HCT116 (cell line): ENCODE results near the gene ZNF429. TPM values are rescaled to one million over a fixed set of nuclear protein-coding genes. Genes with fewer than 3 reads are reported as not detected.

Source experiments
- ATAC-seq: fragments of 200-7000 bp; cut with Tn5 transposase; 2 replicates; pipeline ENCODE4 v1.9.1; 2020; ENCODE audit warnings: mild to moderate bottlenecking, moderate library complexity
- BruUV-seq: library from RNA; stranded (reverse); fragments of 400-500 nt; replicated peaks from 2 replicates; lab custom pipeline; 2021; lab: Mats Ljungman, UMichigan
- CTCF ChIA-PET: fragments of 300-600 bp; sonication (Branson Sonifier 250); formaldehyde crosslinking; loops from one replicate; lab custom pipeline; 2021; ENCODE audit warnings: antibody characterized with exemption; lab: Charles Lee
- POLR2A ChIA-PET: fragments of 300-600, 350-600 bp; sonication (Branson Sonifier 250); formaldehyde crosslinking; loops from one replicate; lab custom pipeline; 2021; ENCODE audit warnings: antibody characterized with exemption; lab: Charles Lee
- RAD21 ChIA-PET, 2 experiments: fragments of 300-600 bp; sonication (Branson Sonifier 250); formaldehyde crosslinking; loops; one replicate each; lab custom pipeline; 2023; ENCODE audit warnings: low total read pairs in 2 of 2; ENCODE audit not compliant: uncharacterized antibody in 2 of 2, unreplicated experiment in 2 of 2, low non-redundant PET in 1 of 2; lab: Charles Lee
- DNase-seq: peaks from one replicate; pipeline ENCODE4 v3.0.0-alpha.2; 2010; ENCODE audit warnings: low read depth, low spot score
- H2AFZ ChIP-seq: fragments of 200-600 bp; shearing (Covaris generic), sonication (generic); 2 replicates; pipeline ENCODE4 v1.6.1; 2017; ENCODE audit warnings: low read depth, mixed run types, mixed read lengths, antibody characterized with exemption, low read length; ENCODE audit not compliant: poor library complexity, severe bottlenecking
- H3K27ac ChIP-seq: 2 replicates; pipeline ENCODE4 v1.5.1; 2012; ENCODE audit warnings: low read depth, low read length
- H3K27me3 ChIP-seq: fragments of 200-600 bp; sonication (generic); 2 replicates; pipeline ENCODE4 v1.6.1; 2016; ENCODE audit warnings: mixed run types, low read length, mixed read lengths; ENCODE audit not compliant: insufficient read depth
- H3K36me3 ChIP-seq, 2 experiments: fragments of 200-500 bp in 1 of 2; fragments of 200-600 bp in 1 of 2; sonication (Bioruptor generic) in 1 of 2; sonication (generic) in 1 of 2; 2 replicates each; pipeline versions ENCODE4 v1.5.1 to v1.6.1; 2014 to 2016; ENCODE audit warnings: low read length in 2 of 2, inconsistent platforms in 1 of 2, mixed read lengths in 1 of 2, mixed run types in 1 of 2; ENCODE audit not compliant: insufficient read depth in 2 of 2, control insufficient read depth in 1 of 2
- H3K4me1 ChIP-seq, 2 experiments: fragments of 200-600 bp in 1 of 2; sonication (generic) in 1 of 2; 2 replicates each; pipeline versions ENCODE4 v1.5.1 to v1.6.1; 2012 to 2017; ENCODE audit warnings: low read length in 2 of 2, inconsistent platforms in 1 of 2, mild to moderate bottlenecking in 1 of 2, mixed read lengths in 1 of 2, mixed run types in 1 of 2, moderate library complexity in 1 of 2; ENCODE audit not compliant: insufficient read depth in 2 of 2, control insufficient read depth in 1 of 2
- H3K4me2 ChIP-seq: fragments of 200-600 bp; sonication (generic); 2 replicates; pipeline ENCODE4 v1.6.1; 2017; ENCODE audit warnings: mixed run types, low read length, mixed read lengths
- H3K4me3 ChIP-seq, 2 experiments: fragments of 200-600 bp in 1 of 2; sonication (generic) in 1 of 2; replicated peaks in 1 of 2; 2 replicates each; pipeline ENCODE4 v1.5.1; 2011 to 2016; ENCODE audit warnings: low read length in 2 of 2, control low read depth in 1 of 2, low read depth in 1 of 2, mild to moderate bottlenecking in 1 of 2, mixed read lengths in 1 of 2, mixed run types in 1 of 2
- H3K79me2 ChIP-seq: fragments of 200-600 bp; sonication (generic); 2 replicates; pipeline ENCODE4 v1.6.1; 2017; ENCODE audit warnings: mild to moderate bottlenecking, mixed run types, low read length, moderate library complexity, mixed read lengths; ENCODE audit not compliant: insufficient read depth
- H3K9ac ChIP-seq: fragments of 200-600 bp; sonication (generic); 2 replicates; pipeline ENCODE4 v1.6.1; 2016; ENCODE audit warnings: low read length, mixed read lengths
- H3K9me2 ChIP-seq: fragments of 200-600 bp; sonication (generic), shearing (Covaris generic); 2 replicates; pipeline ENCODE4 v1.6.1; 2017; ENCODE audit warnings: mixed run types, mild to moderate bottlenecking, moderate library complexity; ENCODE audit not compliant: insufficient read depth
- H3K9me3 ChIP-seq, 2 experiments: fragments of 200-500 bp in 1 of 2; fragments of 200-600 bp in 1 of 2; sonication (Bioruptor generic) in 1 of 2; sonication (generic) in 1 of 2; 2 replicates each; pipeline ENCODE4 v1.6.1; 2014 to 2017; ENCODE audit warnings: low read length in 2 of 2, mixed read lengths in 2 of 2, inconsistent platforms in 1 of 2, low read depth in 1 of 2, mild to moderate bottlenecking in 1 of 2, mixed run types in 1 of 2, moderate library complexity in 1 of 2; ENCODE audit not compliant: control insufficient read depth in 1 of 2, insufficient read depth in 1 of 2
- H4K20me1 ChIP-seq: fragments of 200-600 bp; sonication (generic), shearing (Covaris generic); 2 replicates; pipeline ENCODE4 v1.6.1; 2017; ENCODE audit warnings: mixed run types, mild to moderate bottlenecking, moderate library complexity; ENCODE audit not compliant: insufficient read depth
- CEBPB ChIP-seq: IDR thresholded peaks from 2 replicates; pipeline ENCODE4 v1.6.1; 2012; ENCODE audit warnings: low read depth
- EGR1 ChIP-seq: IDR thresholded peaks from 2 replicates; pipeline ENCODE4 v1.6.1; 2012; ENCODE audit warnings: low read depth
- ELF1 ChIP-seq: IDR thresholded peaks from 2 replicates; pipeline ENCODE4 v1.6.1; 2012; ENCODE audit warnings: low read depth, borderline replicate concordance
- JUND ChIP-seq: IDR thresholded peaks from 2 replicates; pipeline ENCODE4 v1.6.1; 2012
- POLR2A ChIP-seq: IDR thresholded peaks from 2 replicates; pipeline ENCODE4 v1.7.0; 2011; ENCODE audit warnings: borderline replicate concordance; ENCODE audit not compliant: insufficient read depth, insufficient read length; ENCODE audit errors: extremely low read depth
- SP1 ChIP-seq: IDR thresholded peaks from 2 replicates; pipeline ENCODE4 v1.6.1; 2012; ENCODE audit warnings: low read depth
- SRF ChIP-seq: IDR thresholded peaks from 2 replicates; pipeline ENCODE4 v1.6.1; 2012; ENCODE audit warnings: low read depth
- TCF7L2 ChIP-seq: IDR thresholded peaks from 2 replicates; pipeline ENCODE4 v1.7.0; 2011; ENCODE audit warnings: borderline replicate concordance, inconsistent platforms; ENCODE audit not compliant: insufficient read depth, insufficient read length; ENCODE audit errors: extremely low read depth
- YY1 ChIP-seq: IDR thresholded peaks from 2 replicates; pipeline ENCODE4 v1.6.1; 2011; ENCODE audit warnings: low read length, low read depth, moderate library complexity, mild to moderate bottlenecking; ENCODE audit not compliant: insufficient replicate concordance; ENCODE audit errors: extremely low read depth
- ZFX ChIP-seq: fragments of 450-650 bp; IDR thresholded peaks from 2 replicates; pipeline ENCODE4 v1.6.1; 2017
- intact Hi-C: fragments of 100-400 bp; cut with micrococcal nuclease; formaldehyde crosslinking; loops from 2 replicates; pipeline ENCODE4 v1.10.0; 2022
- total RNA-seq: library from RNA; stranded (reverse); gene quantifications from one replicate; pipeline ENCODE4 v1.2.1, GENCODE V29; 2021; ENCODE audit not compliant: unreplicated experiment
- TF ChIP-seq, protein P1 (sequence below): IDR thresholded peaks from 2 replicates; pipeline ENCODE4 v1.6.1; 2012
- TF ChIP-seq, protein P2 (sequence below): IDR thresholded peaks from 2 replicates; pipeline ENCODE4 v1.6.1; 2012
- TF ChIP-seq, protein P3 (sequence below): IDR thresholded peaks from 2 replicates; pipeline ENCODE4 v1.6.1; 2012; ENCODE audit warnings: low read depth

Gene ZNF429
- total RNA-seq, 1 experiment from 2014 or later = 0.42 TPM

DNA sequence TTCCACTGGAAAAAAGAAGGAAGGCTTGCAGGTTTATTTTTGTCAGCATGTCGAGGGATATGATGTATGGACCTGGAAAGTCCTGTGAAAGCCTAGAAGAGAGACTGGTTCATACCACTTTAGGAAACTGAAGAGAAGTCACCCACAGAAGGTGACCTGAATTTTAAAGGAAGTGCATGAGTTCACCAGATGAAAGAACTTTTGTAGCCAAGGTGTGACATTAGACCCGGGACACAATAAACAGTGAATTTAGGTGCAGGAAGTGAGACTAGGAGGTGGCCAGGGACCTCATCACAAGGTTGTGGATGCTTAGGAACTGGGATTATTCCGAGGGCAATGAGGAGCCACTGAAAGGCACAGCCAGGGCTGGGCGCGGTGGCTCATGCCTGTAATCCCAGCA is 79.1 kb downstream of the ZNF429 start:
- Histone ChIP-seq H4K20me1 (no peaks in the 10 kb centered on the region), H3K27ac (no peak overlapping the region), H3K9me2 (no peaks in the 10 kb centered on the region), H3K9me3 (peaks cover 0 to 31% of the 10 kb centered on the region in 2 experiments; a peak in 2 of 4 replicates), H3K4me3 (no peak overlapping the region), H3K36me3 (no peaks in the 10 kb centered on the region), H3K27me3 (no peaks in the 10 kb centered on the region), H2AFZ (no peak overlapping the region), H3K4me2 (no peak overlapping the region), H3K9ac (no peak overlapping the region), H3K79me2 (no peaks in the 10 kb centered on the region), H3K4me1 (no peaks in the 10 kb centered on the region)
- intact Hi-C loops = no loop called here
- ChIA-PET POLR2A (no interaction called here), RAD21 (no interaction called here), CTCF (no interaction called here)
- DNase-seq (no peak), ATAC-seq (no peak)
- BruUV-seq = no TSS peak
- TF ChIP-seq TCF7L2 (no peak), ELF1 (no peak), YY1 (no peak), SP1 (no peak), EGR1 (no peak), JUND (no peak), POLR2A (no peak), ZFX (no peak), CEBPB (no peak), SRF (no peak)
- TF ChIP-seq, protein P1, sequence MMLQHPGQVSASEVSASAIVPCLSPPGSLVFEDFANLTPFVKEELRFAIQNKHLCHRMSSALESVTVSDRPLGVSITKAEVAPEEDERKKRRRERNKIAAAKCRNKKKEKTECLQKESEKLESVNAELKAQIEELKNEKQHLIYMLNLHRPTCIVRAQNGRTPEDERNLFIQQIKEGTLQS = no peak
- TF ChIP-seq, protein P2, sequence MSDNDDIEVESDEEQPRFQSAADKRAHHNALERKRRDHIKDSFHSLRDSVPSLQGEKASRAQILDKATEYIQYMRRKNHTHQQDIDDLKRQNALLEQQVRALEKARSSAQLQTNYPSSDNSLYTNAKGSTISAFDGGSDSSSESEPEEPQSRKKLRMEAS = no peak
- TF ChIP-seq, protein P3, sequence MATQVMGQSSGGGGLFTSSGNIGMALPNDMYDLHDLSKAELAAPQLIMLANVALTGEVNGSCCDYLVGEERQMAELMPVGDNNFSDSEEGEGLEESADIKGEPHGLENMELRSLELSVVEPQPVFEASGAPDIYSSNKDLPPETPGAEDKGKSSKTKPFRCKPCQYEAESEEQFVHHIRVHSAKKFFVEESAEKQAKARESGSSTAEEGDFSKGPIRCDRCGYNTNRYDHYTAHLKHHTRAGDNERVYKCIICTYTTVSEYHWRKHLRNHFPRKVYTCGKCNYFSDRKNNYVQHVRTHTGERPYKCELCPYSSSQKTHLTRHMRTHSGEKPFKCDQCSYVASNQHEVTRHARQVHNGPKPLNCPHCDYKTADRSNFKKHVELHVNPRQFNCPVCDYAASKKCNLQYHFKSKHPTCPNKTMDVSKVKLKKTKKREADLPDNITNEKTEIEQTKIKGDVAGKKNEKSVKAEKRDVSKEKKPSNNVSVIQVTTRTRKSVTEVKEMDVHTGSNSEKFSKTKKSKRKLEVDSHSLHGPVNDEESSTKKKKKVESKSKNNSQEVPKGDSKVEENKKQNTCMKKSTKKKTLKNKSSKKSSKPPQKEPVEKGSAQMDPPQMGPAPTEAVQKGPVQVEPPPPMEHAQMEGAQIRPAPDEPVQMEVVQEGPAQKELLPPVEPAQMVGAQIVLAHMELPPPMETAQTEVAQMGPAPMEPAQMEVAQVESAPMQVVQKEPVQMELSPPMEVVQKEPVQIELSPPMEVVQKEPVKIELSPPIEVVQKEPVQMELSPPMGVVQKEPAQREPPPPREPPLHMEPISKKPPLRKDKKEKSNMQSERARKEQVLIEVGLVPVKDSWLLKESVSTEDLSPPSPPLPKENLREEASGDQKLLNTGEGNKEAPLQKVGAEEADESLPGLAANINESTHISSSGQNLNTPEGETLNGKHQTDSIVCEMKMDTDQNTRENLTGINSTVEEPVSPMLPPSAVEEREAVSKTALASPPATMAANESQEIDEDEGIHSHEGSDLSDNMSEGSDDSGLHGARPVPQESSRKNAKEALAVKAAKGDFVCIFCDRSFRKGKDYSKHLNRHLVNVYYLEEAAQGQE = no peak
